Calu3 (cell line): ENCODE results near the gene IMMP2L. TPM values are rescaled to one million over a fixed set of nuclear protein-coding genes. Genes with fewer than 3 reads are reported as not detected.

Experiments used
- BruUV-seq: library from RNA; stranded (reverse); fragments of 400-500 nt; replicated peaks from 2 replicates; lab custom pipeline; 2021; lab: Mats Ljungman, UMichigan
- CTCF ChIA-PET: fragments of 300-600 bp; sonication (Branson Sonifier 250); formaldehyde crosslinking; loops from one replicate; lab custom pipeline; 2022; ENCODE audit warnings: antibody characterized with exemption; lab: Charles Lee
- DNase-seq: peaks from one replicate; pipeline ENCODE4 v3.0.0; 2022
- H3K27ac Mint-ChIP-seq: one replicate; pipeline ENCODE4 v1.8.0; 2022; ENCODE audit warnings: mixed read lengths; ENCODE audit not compliant: unreplicated experiment
- H3K27me3 Mint-ChIP-seq: one replicate; pipeline ENCODE4 v1.8.0; 2022; ENCODE audit warnings: mixed read lengths; ENCODE audit not compliant: unreplicated experiment
- H3K36me3 Mint-ChIP-seq: one replicate; pipeline ENCODE4 v1.8.0; 2022; ENCODE audit warnings: mild to moderate bottlenecking, moderate library complexity, mixed read lengths; ENCODE audit not compliant: insufficient read depth, unreplicated experiment
- H3K4me1 Mint-ChIP-seq: one replicate; pipeline ENCODE4 v1.8.0; 2022; ENCODE audit warnings: mild to moderate bottlenecking, low read depth, mixed read lengths; ENCODE audit not compliant: unreplicated experiment
- H3K4me3 Mint-ChIP-seq: one replicate; pipeline ENCODE4 v1.8.0; 2022; ENCODE audit warnings: mild to moderate bottlenecking, low read depth, moderate library complexity, mixed read lengths; ENCODE audit not compliant: unreplicated experiment
- H3K9me3 Mint-ChIP-seq: one replicate; pipeline ENCODE4 v1.8.0; 2022; ENCODE audit warnings: low read depth, mixed read lengths; ENCODE audit not compliant: unreplicated experiment
- CTCF ChIP-seq: fragments of 200-600 bp; IDR thresholded peaks from one replicate; pipeline ENCODE4 v1.8.0; 2022; ENCODE audit warnings: antibody characterized with exemption; ENCODE audit not compliant: unreplicated experiment
- intact Hi-C: fragments of 100-400 bp; cut with micrococcal nuclease; formaldehyde crosslinking; loops from one replicate; pipeline ENCODE4 v1.10.0; 2022; ENCODE audit not compliant: unreplicated experiment
- total RNA-seq: library from RNA; stranded (reverse); gene quantifications from 2 replicates; pipeline ENCODE4 v1.2.3, GENCODE V29; 2022

IMMP2L gene
- total RNA-seq, 1 experiment from 2014 or later, result 28.6 TPM

GRCh38 chr7:110830778-110831177, 731.5 kb downstream of the IMMP2L start:
- BruUV-seq, result no TSS peak
- no peaks in the 10 kb centered on the region for H3K9me3 Mint-ChIP-seq
- no peaks in the 10 kb centered on the region for H3K27me3 Mint-ChIP-seq
- no peak for TF ChIP-seq CTCF
- DNase-seq, result no peak
- H3K4me3 Mint-ChIP-seq, result no peak overlapping the region
- no peak overlapping the region for H3K27ac Mint-ChIP-seq
- H3K4me1 Mint-ChIP-seq, result peaks cover 10% of the 10 kb centered on the region
- CTCF ChIA-PET, result no interaction called here
- intact Hi-C loops, result no loop called here
- H3K36me3 Mint-ChIP-seq, result no peaks in the 10 kb centered on the region

GRCh38 chr7:110827936-110828335, 734.4 kb downstream of the IMMP2L start:
- no peaks in the 10 kb centered on the region for H3K27me3 Mint-ChIP-seq
- CTCF ChIA-PET, result no interaction called here
- no peak overlapping the region for H3K27ac Mint-ChIP-seq
- no peaks in the 10 kb centered on the region for H3K4me1 Mint-ChIP-seq
- DNase-seq, result no peak
- no TSS peak for BruUV-seq
- TF ChIP-seq CTCF, result no peak
- no peak overlapping the region for H3K4me3 Mint-ChIP-seq
- intact Hi-C loops, result no loop called here
- no peaks in the 10 kb centered on the region for H3K9me3 Mint-ChIP-seq
- no peaks in the 10 kb centered on the region for H3K36me3 Mint-ChIP-seq

GRCh38 chr7:110827287-110827855, 734.9 kb downstream of the IMMP2L start:
- Mint-ChIP-seq H3K36me3 (no peaks in the 10 kb centered on the region), H3K4me3 (no peak overlapping the region), H3K27ac (no peak overlapping the region), H3K9me3 (no peaks in the 10 kb centered on the region), H3K4me1 (no peaks in the 10 kb centered on the region), H3K27me3 (no peaks in the 10 kb centered on the region)
- intact Hi-C loops, result no loop called here
- no TSS peak for BruUV-seq
- CTCF ChIA-PET, result interaction anchor here (0.5 kb wide), 1 partner anchor 8 kb away, joined by 4 read pairs; no protein-coding TSS in a partner anchor
- DNase-seq, result no peak
- no peak for TF ChIP-seq CTCF

- Mint-ChIP-seq H3K4me3 (no peak overlapping the region), H3K4me1 (no peaks in the 10 kb centered on the region), H3K36me3 (no peaks in the 10 kb centered on the region), H3K27ac (no peak overlapping the region), H3K27me3 (no peaks in the 10 kb centered on the region), H3K9me3 (peaks cover 9% of the 10 kb centered on the region)
- no peak for TF ChIP-seq CTCF
- intact Hi-C loops, result no loop called here
- CTCF ChIA-PET, result no interaction called here
- DNase-seq, result no peak
- BruUV-seq, result no TSS peak
Measured at GRCh38 chr7:110813986-110814385, 748.3 kb downstream of the IMMP2L start.
